A549 (cell line): ENCODE measurements around the gene RFPL2.

ENCODE experiments used
- BHLHE40 ChIP-seq: IDR thresholded peaks from 2 replicates; pipeline ENCODE4 v1.6.1; 2012; ENCODE audit warnings: low read depth, low read length, inconsistent platforms
- CBX8 ChIP-seq: fragments of 200-600 bp; sonication (generic); IDR thresholded peaks from 2 replicates; pipeline ENCODE4 v1.6.1; 2016
- CTCF ChIP-seq: fragments of >200 bp; sonication (Bioruptor Twin); formaldehyde crosslinking; IDR thresholded peaks from 3 replicates; pipeline ENCODE4 v1.5.1; 2016
- EHMT2 ChIP-seq: fragments of 200-600 bp; sonication (generic); IDR thresholded peaks from 2 replicates; pipeline ENCODE4 v1.6.1; 2016; ENCODE audit warnings: antibody characterized with exemption, low read depth, mild to moderate bottlenecking, moderate library complexity
- PBX3 ChIP-seq: IDR thresholded peaks from 2 replicates; pipeline ENCODE4 v1.6.1; 2012

- no peak for TF ChIP-seq CTCF
- no peak for TF ChIP-seq EHMT2
- no peak for TF ChIP-seq CBX8
- no peak for TF ChIP-seq BHLHE40
- no peak for TF ChIP-seq PBX3
Measured at GRCh38 chr22:32158712-32159533, 46.0 kb downstream of the RFPL2 start, which contains the start of gene C22orf42.
